Cardiac septum (tissue), 1 donor: ENCODE measurements around the gene GSG1L. TPM values are rescaled to one million over a fixed set of nuclear protein-coding genes. Genes with fewer than 3 reads are reported as not detected.

Experiments
- total RNA-seq: library from RNA; stranded (reverse); fragmentation: NEBNext Ultra II Directional; extraction: Animal tissue kit (Norgen Biotek cat#: 25700); gene quantifications from one replicate; pipeline ENCODE4 v1.2.1, GENCODE V29; 2021
- donor health status: DM: no; HTN: no; CAD: no.

GSG1L gene
- total RNA-seq, 1 donor from 2014 or later: 8.0 TPM

Other genes with a start within 250 kb of the GSG1L start
- 43.9 TPM for gene XPO6, start 148.3 kb upstream of the GSG1L start, total RNA-seq
- 1.9 TPM for gene SBK1, start 228.8 kb upstream of the GSG1L start, total RNA-seq